BJ (cell line): ENCODE results near the gene BDKRB1. TPM values are rescaled to one million over a fixed set of nuclear protein-coding genes. Genes with fewer than 3 reads are reported as not detected.

Experiments
- CTCF ChIA-PET: fragments of 350-600 bp; formaldehyde crosslinking; extraction: SDS; loops from one replicate; lab custom pipeline; 2021; ENCODE audit warnings: antibody characterized with exemption, inconsistent platforms; lab: Yijun Ruan, JAX
- POLR2A ChIA-PET: fragments of 300-600 bp; sonication (Branson Sonifier 250); formaldehyde crosslinking; extraction: SDS; loops from one replicate; lab custom pipeline; 2021; ENCODE audit warnings: antibody characterized with exemption; lab: Charles Lee
- DNase-seq: peaks from one replicate; pipeline ENCODE4 v3.0.0-alpha.2; 2011; ENCODE audit warnings: low read depth
- H3K27me3 ChIP-seq: 2 replicates; pipeline ENCODE4 v1.6.0; 2011; ENCODE audit warnings: low read length; ENCODE audit not compliant: control insufficient read depth, insufficient read depth
- H3K36me3 ChIP-seq: 2 replicates; pipeline ENCODE4 v1.5.1; 2011; ENCODE audit warnings: low read length; ENCODE audit not compliant: control insufficient read depth, insufficient read depth
- H3K4me3 ChIP-seq: 2 replicates; pipeline ENCODE4 v1.5.1; 2011; ENCODE audit warnings: low read depth, mild to moderate bottlenecking, control low read depth, low read length
- polyA plus RNA-seq: library from polyadenylated mRNA; depleted of rRNA; stranded (reverse); fragments of >200 nt; gene quantifications from 2 replicates; pipeline ENCODE4 v1.2.3, GENCODE V29; 2011
- TF ChIP-seq, protein P1 (sequence below): IDR thresholded peaks from 2 replicates; pipeline ENCODE4 v1.5.1; 2011; ENCODE audit warnings: low read depth, mild to moderate bottlenecking, control low read depth, inconsistent platforms, low read length, moderate library complexity; ENCODE audit not compliant: insufficient read depth

The BDKRB1 gene
- polyA plus RNA-seq, 1 experiment, result 3.8 TPM

DNA sequence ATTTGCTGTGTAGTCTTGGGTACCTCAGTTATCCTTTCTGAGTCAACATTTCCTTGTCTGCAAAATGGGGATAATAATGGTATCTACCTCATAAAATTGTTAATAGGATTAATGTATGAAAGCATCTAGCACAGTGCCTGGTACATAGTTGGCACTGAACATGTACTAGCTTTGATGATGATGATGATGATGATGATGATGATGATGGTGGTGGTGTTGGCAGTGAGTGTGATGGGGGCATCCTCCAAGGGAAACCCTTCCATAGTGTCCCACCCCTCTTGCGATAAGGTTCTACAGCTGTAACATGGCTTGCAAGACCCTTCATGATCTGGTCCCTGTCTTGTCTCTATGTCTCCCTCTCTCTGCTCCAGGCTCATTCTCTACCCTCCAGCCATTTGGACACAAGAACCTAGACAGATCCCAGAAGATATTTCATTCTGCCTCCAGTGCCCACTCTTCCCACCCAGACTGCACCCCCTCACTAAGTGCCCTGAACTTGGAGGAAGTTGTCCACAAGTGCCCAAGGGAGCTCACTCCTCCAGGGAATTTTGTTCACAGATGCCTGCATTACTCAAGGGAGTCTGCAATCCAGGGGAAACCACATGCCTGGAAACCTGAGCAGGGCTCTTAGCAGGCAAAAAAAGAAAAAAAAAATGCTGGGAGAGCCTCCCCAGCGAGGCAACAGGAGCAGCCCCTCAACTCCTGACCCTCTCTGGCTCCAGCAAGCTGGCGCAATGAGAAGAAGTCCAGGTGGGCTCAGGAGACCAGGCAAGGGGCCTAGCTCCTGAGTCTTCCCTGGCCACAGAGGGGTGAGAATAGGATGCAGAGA lies 10.1 kb upstream of the BDKRB1 start:
- no peaks in the 10 kb centered on the region for H3K27me3 ChIP-seq
- POLR2A ChIA-PET, result interaction anchor here (0.7 kb wide), 1 partner anchor 42 kb away, joined by 4 read pairs; the partner anchor contains the start of gene BDKRB2
- H3K4me3 ChIP-seq, result no peak overlapping the region
- H3K36me3 ChIP-seq, result peaks cover 12% of the 10 kb centered on the region
- TF ChIP-seq, protein P1, sequence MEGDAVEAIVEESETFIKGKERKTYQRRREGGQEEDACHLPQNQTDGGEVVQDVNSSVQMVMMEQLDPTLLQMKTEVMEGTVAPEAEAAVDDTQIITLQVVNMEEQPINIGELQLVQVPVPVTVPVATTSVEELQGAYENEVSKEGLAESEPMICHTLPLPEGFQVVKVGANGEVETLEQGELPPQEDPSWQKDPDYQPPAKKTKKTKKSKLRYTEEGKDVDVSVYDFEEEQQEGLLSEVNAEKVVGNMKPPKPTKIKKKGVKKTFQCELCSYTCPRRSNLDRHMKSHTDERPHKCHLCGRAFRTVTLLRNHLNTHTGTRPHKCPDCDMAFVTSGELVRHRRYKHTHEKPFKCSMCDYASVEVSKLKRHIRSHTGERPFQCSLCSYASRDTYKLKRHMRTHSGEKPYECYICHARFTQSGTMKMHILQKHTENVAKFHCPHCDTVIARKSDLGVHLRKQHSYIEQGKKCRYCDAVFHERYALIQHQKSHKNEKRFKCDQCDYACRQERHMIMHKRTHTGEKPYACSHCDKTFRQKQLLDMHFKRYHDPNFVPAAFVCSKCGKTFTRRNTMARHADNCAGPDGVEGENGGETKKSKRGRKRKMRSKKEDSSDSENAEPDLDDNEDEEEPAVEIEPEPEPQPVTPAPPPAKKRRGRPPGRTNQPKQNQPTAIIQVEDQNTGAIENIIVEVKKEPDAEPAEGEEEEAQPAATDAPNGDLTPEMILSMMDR, result no peak
- no peak for DNase-seq
- CTCF ChIA-PET, result interaction anchor here (1.5 to 2.3 kb wide), 2 partner anchors 14 to 28 kb away, joined by 3 to 19 read pairs; no protein-coding TSS in a partner anchor

DNA sequence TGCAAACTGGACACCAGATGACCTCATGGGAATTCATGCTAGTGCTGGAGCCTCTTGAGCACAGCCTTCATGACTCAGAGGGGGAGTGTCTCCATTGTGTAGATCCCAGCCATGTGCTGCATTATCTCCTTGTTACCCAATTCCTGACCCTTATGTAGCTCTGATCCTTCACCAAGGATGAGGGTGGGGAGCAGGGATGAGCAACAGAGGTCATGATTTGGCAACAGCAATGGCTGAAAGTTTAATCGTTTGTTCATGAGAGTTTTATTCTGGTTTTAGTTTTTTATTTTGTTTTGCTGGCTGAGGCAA lies 9.5 kb upstream of the BDKRB1 start:
- no peaks in the 10 kb centered on the region for H3K27me3 ChIP-seq
- peak; percentile 70 for DNase-seq
- TF ChIP-seq, protein P1, result 0 out of 2 replicates have a peak, but pooled peaks have one; percentile 6
- no peak overlapping the region for H3K4me3 ChIP-seq
- CTCF ChIA-PET, result interaction anchor here (0.9 to 2.3 kb wide), 3 partner anchors 14 to 151 kb away, joined by 3 to 19 read pairs (median 3); no protein-coding TSS in a partner anchor
- POLR2A ChIA-PET, result no interaction called here
- peaks cover 6% of the 10 kb centered on the region for H3K36me3 ChIP-seq

DNA sequence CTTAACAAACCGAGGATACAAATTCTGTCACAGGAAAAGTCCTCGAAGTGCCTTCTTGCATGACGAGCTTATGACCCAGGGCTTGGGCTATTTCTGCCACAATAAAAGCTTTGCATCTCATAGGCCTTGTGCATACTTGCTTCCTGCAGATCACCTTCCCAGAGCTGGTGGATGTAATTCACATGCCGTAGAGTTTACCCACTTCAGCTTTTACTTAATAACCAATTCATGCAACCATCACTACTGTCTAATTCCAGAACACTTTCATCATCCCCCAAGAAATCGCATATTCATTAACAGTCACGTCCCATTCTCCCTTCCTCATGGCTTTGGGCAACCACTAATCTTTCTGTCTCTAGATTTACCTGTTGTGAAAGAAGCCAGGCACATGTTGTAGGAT lies 9.0 kb upstream of the BDKRB1 start:
- DNase-seq, result no peak
- H3K36me3 ChIP-seq, result peaks cover 4% of the 10 kb centered on the region
- H3K27me3 ChIP-seq, result no peaks in the 10 kb centered on the region
- ChIA-PET CTCF (interaction anchor here (0.5 to 2.3 kb wide), 4 partner anchors 13 to 151 kb away, joined by 3 to 19 read pairs (median 3); no protein-coding TSS in a partner anchor), POLR2A (no interaction called here)
- H3K4me3 ChIP-seq, result no peak overlapping the region
- TF ChIP-seq, protein P1, result no peak

DNA sequence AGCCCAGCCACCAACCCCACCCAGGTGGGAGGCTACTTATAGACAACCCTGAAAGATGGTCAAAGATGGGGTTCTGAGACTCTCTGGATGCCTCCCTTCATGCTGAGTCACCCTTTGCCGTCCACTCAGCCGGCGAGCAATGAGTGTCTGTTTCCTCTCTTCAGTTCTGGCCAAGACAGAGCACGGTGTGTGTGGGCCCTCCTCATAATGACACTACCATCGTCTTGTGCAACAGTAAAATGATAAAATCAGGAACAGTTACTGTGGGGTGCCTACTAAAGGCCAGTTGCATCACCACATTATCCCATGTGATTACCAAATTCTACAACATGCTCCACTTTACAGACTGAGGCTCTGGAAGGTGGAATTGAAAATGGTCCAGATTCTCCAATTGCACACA lies 7.0 kb upstream of the BDKRB1 start:
- H3K36me3 ChIP-seq, result no peaks in the 10 kb centered on the region; the same call in 1 of the 2 replicates
- DNase-seq, result peak; percentile 87
- ChIA-PET CTCF (interaction anchor here (1.6 kb wide), 1 partner anchor 26 kb away, joined by 4 read pairs; no protein-coding TSS in a partner anchor), POLR2A (no interaction called here)
- H3K4me3 ChIP-seq, result no peak overlapping the region
- H3K27me3 ChIP-seq, result no peaks in the 10 kb centered on the region
- TF ChIP-seq, protein P1, result no peak

DNA sequence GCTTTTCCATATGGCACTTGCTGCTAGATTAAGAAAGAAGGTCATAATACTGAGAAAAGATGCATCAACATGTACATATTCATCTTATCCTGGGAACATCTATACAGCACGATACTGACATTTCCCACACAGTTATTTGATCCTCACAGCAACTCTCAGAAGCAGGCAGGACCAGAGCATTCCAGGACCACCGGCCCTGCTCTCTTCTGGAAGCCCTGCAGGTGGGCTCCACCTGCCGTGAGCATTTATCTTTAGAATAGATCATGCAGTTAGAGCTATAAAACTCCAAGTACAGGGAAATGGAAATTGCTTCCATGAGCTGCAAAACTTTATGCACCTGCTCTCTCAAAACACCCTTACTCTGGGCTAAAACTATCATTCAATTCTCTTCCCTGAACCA lies 5.5 kb upstream of the BDKRB1 start:
- Histone ChIP-seq H3K4me3 (no peak overlapping the region), H3K27me3 (no peaks in the 10 kb centered on the region), H3K36me3 (no peaks in the 10 kb centered on the region; the same call in 1 of the 2 replicates)
- POLR2A ChIA-PET, result no interaction called here
- TF ChIP-seq, protein P1, result no peak
- CTCF ChIA-PET, result interaction anchor here (0.9 to 3.1 kb wide), 3 partner anchors 18 to 149 kb away, joined by 3 to 10 read pairs (median 4); no protein-coding TSS in a partner anchor
- DNase-seq, result no peak
